C4-2B (cell line): ENCODE measurements around the gene CCNI2.

ENCODE experiments used
- H3K27ac ChIP-seq: fragments of 450-650 bp; 2 replicates; pipeline ENCODE4 v1.5.1; 2017
- CTCF ChIP-seq: fragments of 450-650 bp; conservative IDR thresholded peaks from 2 replicates; pipeline ENCODE4 v1.5.1; 2017; ENCODE audit warnings: mild to moderate bottlenecking
- ZFX ChIP-seq: fragments of 450-650 bp; IDR thresholded peaks from 2 replicates; pipeline ENCODE4 v1.6.1; 2017

CCNI2 gene

GRCh38 chr5:132754947-132755346 is 7.7 kb downstream of the CCNI2 start:
- TF ChIP-seq CTCF (no peak), ZFX (no peak)
- H3K27ac ChIP-seq: no peak overlapping the region

GRCh38 chr5:132756542-132756941 is 9.3 kb downstream of the CCNI2 start:
- no peak for TF ChIP-seq ZFX
- TF ChIP-seq CTCF: no peak

GRCh38 chr5:132758451-132758850 is 11.2 kb downstream of the CCNI2 start:
- no peak for TF ChIP-seq ZFX
- TF ChIP-seq CTCF: no peak
- no peak overlapping the region; the same call in 1 of the 2 replicates for H3K27ac ChIP-seq

More at GRCh38 chr5:132756542-132756941, 9.3 kb downstream of the CCNI2 start:
- no peak overlapping the region for H3K27ac ChIP-seq

GRCh38 chr5:132759114-132760048 is 12.2 kb downstream of the CCNI2 start:
- no peak for TF ChIP-seq CTCF
- peak; percentile 40; the same call in 1 of the 2 replicates for TF ChIP-seq ZFX

GRCh38 chr5:132760049-132760420 is 12.8 kb downstream of the CCNI2 start:
- TF ChIP-seq CTCF (no peak), ZFX (no peak)
- no peak overlapping the region for H3K27ac ChIP-seq

More at GRCh38 chr5:132759114-132760048, 12.2 kb downstream of the CCNI2 start:
- H3K27ac ChIP-seq: peak overlapping the region; percentile 41

- H3K27ac ChIP-seq: no peak overlapping the region
- TF ChIP-seq CTCF (no peak), ZFX (no peak)
Measured at GRCh38 chr5:132760601-132761317, 13.5 kb downstream of the CCNI2 start.
